Sciatic nerve (tissue), 2 donors: ENCODE data around the gene CACNA1S. TPM values are rescaled to one million over a fixed set of nuclear protein-coding genes. Genes with fewer than 3 reads are reported as not detected.

ENCODE experiments used
- ATAC-seq: fragments of 200-7000 bp; cut with Tn5 transposase; one replicate; pipeline ENCODE4 v1.9.1; 2020; ENCODE audit warnings: mild to moderate bottlenecking, moderate library complexity
- DNase-seq: peaks from one replicate; pipeline ENCODE4 v3.0.0-alpha.2; 2020; ENCODE audit warnings: low spot score
- intact Hi-C: fragments of 100-400 bp; cut with DNase I; formaldehyde crosslinking; loops from one replicate; pipeline ENCODE4 v1.14.2; 2022
- total RNA-seq: library from RNA; stranded (reverse); fragmentation: NEBNext Ultra II Directional; extraction: Animal tissue kit (Norgen Biotek cat#: 25700); gene quantifications from one replicate; pipeline ENCODE4 v1.2.1, GENCODE V29; 2021
- donor health status: DM: no; HTN: no; CAD: no.
- donor health status: DM: no; HTN: no; CAD: no.

Gene CACNA1S
- total RNA-seq: not detected

- ATAC-seq (no peak), DNase-seq (no peak)
- intact Hi-C loops: loop anchor here (5.0 kb wide), 1 partner anchor 140 kb away; no protein-coding TSS in a partner anchor
Observed at GRCh38 chr1:201112173-201112731, at the start of gene CACNA1S. Gene CACNA1S, minus strand, starts transcription at chr1:201112426. Its CDS starts 87 bp downstream, at chr1:201112339.

GRCh38 chr1:201157949-201158348, 45.7 kb upstream of the CACNA1S start:
- intact Hi-C loops: no loop called here
- ATAC-seq (no peak), DNase-seq (no peak)

GRCh38 chr1:201156819-201157218, 44.6 kb upstream of the CACNA1S start:
- no peak for DNase-seq
- intact Hi-C loops: no loop called here
- ATAC-seq: no peak

GRCh38 chr1:201156346-201156745, 44.1 kb upstream of the CACNA1S start:
- DNase-seq (no peak), ATAC-seq (no peak)
- intact Hi-C loops: no loop called here

- DNase-seq: peak; percentile 13
- intact Hi-C loops: no loop called here
- ATAC-seq: no peak
Observed at GRCh38 chr1:201155354-201155753, 43.1 kb upstream of the CACNA1S start.

- ATAC-seq (peak; percentile 99), DNase-seq (peak; percentile 100)
- intact Hi-C loops: no loop called here
Observed at GRCh38 chr1:201154389-201155165, 42.4 kb upstream of the CACNA1S start, which contains the start of gene TMEM9. Gene TMEM9, minus strand, starts transcription at chr1:201154474. Its CDS starts 551 bp downstream, at chr1:201153923.

GRCh38 chr1:201153474-201154388, 41.5 kb upstream of the CACNA1S start:
- intact Hi-C loops: no loop called here
- ATAC-seq: peak; percentile 88
- DNase-seq: no peak

GRCh38 chr1:201149400-201149799, 37.2 kb upstream of the CACNA1S start:
- intact Hi-C loops: no loop called here
- ATAC-seq: no peak
- no peak for DNase-seq

GRCh38 chr1:201147396-201148015, 35.3 kb upstream of the CACNA1S start:
- intact Hi-C loops: no loop called here
- ATAC-seq (no peak), DNase-seq (no peak)

GRCh38 chr1:201146626-201147390, 34.6 kb upstream of the CACNA1S start:
- intact Hi-C loops: no loop called here
- DNase-seq: no peak

GRCh38 chr1:201145816-201146215, 33.6 kb upstream of the CACNA1S start:
- intact Hi-C loops: no loop called here
- no peak for ATAC-seq

More at GRCh38 chr1:201146626-201147390, 34.6 kb upstream of the CACNA1S start:
- no peak for ATAC-seq

GRCh38 chr1:201145132-201145531, 32.9 kb upstream of the CACNA1S start:
- no peak for ATAC-seq
- intact Hi-C loops: no loop called here
- peak; percentile 37 for DNase-seq

More at GRCh38 chr1:201145816-201146215, 33.6 kb upstream of the CACNA1S start:
- no peak for DNase-seq

GRCh38 chr1:201144701-201145100, 32.5 kb upstream of the CACNA1S start:
- no peak for DNase-seq
- no peak for ATAC-seq
- intact Hi-C loops: no loop called here

- intact Hi-C loops: no loop called here
- DNase-seq (peak; percentile 36), ATAC-seq (no peak)
Observed at GRCh38 chr1:201143726-201144635, 31.8 kb upstream of the CACNA1S start.

- peak; percentile 16 for ATAC-seq
- peak; percentile 35 for DNase-seq
- intact Hi-C loops: no loop called here
Observed at GRCh38 chr1:201142849-201143725, 30.9 kb upstream of the CACNA1S start.
